ENCODE results near the gene SOCS3. TPM values are rescaled to one million over a fixed set of nuclear protein-coding genes. Genes with fewer than 3 reads are reported as not detected.

The SOCS3 gene
- total and polyA plus RNA-seq, 4 donors, result 65.8 to 545 (median 113) TPM

- Histone ChIP-seq H3K4me3 (no peak overlapping the region), H3K27me3 (ENCODE audit: control insufficient read depth in 3 of 3, insufficient read depth in 3 of 3, low read length in 2 of 3) (no peaks in the 10 kb centered on the region), H3K36me3 (ENCODE audit: control insufficient read depth in 4 of 4, insufficient read depth in 4 of 4, low read length in 4 of 4) (no peaks in the 10 kb centered on the region), H3K27ac (ENCODE audit: low read depth in 1 of 2, low read length in 1 of 2) (peak overlapping the region; percentile 69 to 89), H3K9me3 (ENCODE audit: control insufficient read depth in 4 of 4, insufficient read depth in 3 of 4, low read length in 3 of 4) (no peaks in the 10 kb centered on the region), H3K4me1 (ENCODE audit: control insufficient read depth in 5 of 5, insufficient read depth in 5 of 5, low read length in 5 of 5) (peaks cover 5 to 42% (median 19%) of the 10 kb centered on the region in 5 donors), H3K9ac (ENCODE audit: insufficient read depth in 1 of 2, low read length in 2 of 2) (no peak overlapping the region)
- TF ChIP-seq CTCF (IDR thresholded peaks at IDR 0.05; ENCODE audit: control extremely low read depth, extremely low read depth), result no peak
- WGBS, 2 donors, result 13 to 19% methylated on average over 15 of the region's 15 CpGs
- peak; percentile 78 for ATAC-seq (ENCODE audit: insufficient read depth, low FRiP score)
- peak in 1 of 3 donors; percentile 57 for DNase-seq
These were observed 24.0 kb upstream of the SOCS3 start for GRCh38 chr17:78383725-78384471.

GRCh38 chr17:78381601-78382232 lies 21.8 kb upstream of the SOCS3 start:
- Histone ChIP-seq H3K4me1 (ENCODE audit: control insufficient read depth in 5 of 5, insufficient read depth in 5 of 5, low read length in 5 of 5) (peaks cover 0 to 36% (median 12%) of the 10 kb centered on the region in 5 donors), H3K4me3 (no peak overlapping the region), H3K27me3 (ENCODE audit: control insufficient read depth in 3 of 3, insufficient read depth in 3 of 3, low read length in 2 of 3) (no peaks in the 10 kb centered on the region), H3K36me3 (ENCODE audit: control insufficient read depth in 4 of 4, insufficient read depth in 4 of 4, low read length in 4 of 4) (no peaks in the 10 kb centered on the region), H3K9ac (ENCODE audit: insufficient read depth in 1 of 2, low read length in 2 of 2) (no peak overlapping the region), H3K9me3 (ENCODE audit: control insufficient read depth in 4 of 4, insufficient read depth in 3 of 4, low read length in 3 of 4) (no peaks in the 10 kb centered on the region), H3K27ac (ENCODE audit: low read depth in 1 of 2, low read length in 1 of 2) (peak overlapping the region; percentile 63 to 90)
- DNase-seq (no peak), ATAC-seq (ENCODE audit: insufficient read depth, low FRiP score) (no peak)
- 28 to 35% methylated on average over 12 of the region's 12 CpGs for WGBS, 2 donors
- TF ChIP-seq CTCF (IDR thresholded peaks at IDR 0.05; ENCODE audit: control extremely low read depth, extremely low read depth), result no peak

GRCh38 chr17:78380370-78380769 lies 20.5 kb upstream of the SOCS3 start:
- H3K27me3 ChIP-seq (ENCODE audit: control insufficient read depth in 3 of 3, insufficient read depth in 3 of 3, low read length in 2 of 3), result no peaks in the 10 kb centered on the region
- no peak overlapping the region for H3K4me3 ChIP-seq
- no peak for TF ChIP-seq CTCF (IDR thresholded peaks at IDR 0.05; ENCODE audit: control extremely low read depth, extremely low read depth)
- WGBS, 2 donors, result 74 to 78% methylated on average over 5 of the region's 5 CpGs
- peaks cover 0 to 31% (median 6%) of the 10 kb centered on the region in 5 donors for H3K4me1 ChIP-seq (ENCODE audit: control insufficient read depth in 5 of 5, insufficient read depth in 5 of 5, low read length in 5 of 5)
- no peak for DNase-seq
- no peaks in the 10 kb centered on the region for H3K9me3 ChIP-seq (ENCODE audit: control insufficient read depth in 4 of 4, insufficient read depth in 3 of 4, low read length in 3 of 4)
- H3K36me3 ChIP-seq (ENCODE audit: control insufficient read depth in 4 of 4, insufficient read depth in 4 of 4, low read length in 4 of 4), result no peaks in the 10 kb centered on the region
- no peak for ATAC-seq (ENCODE audit: insufficient read depth, low FRiP score)
- peak overlapping the region in 1 of 2 donors; percentile 52 for H3K27ac ChIP-seq (ENCODE audit: low read depth in 1 of 2, low read length in 1 of 2)
- no peak overlapping the region for H3K9ac ChIP-seq (ENCODE audit: insufficient read depth in 1 of 2, low read length in 2 of 2)

Data from lung (tissue), 12 donors.